ENCODE results near the gene RAPGEF4. TPM values are rescaled to one million over a fixed set of nuclear protein-coding genes. Genes with fewer than 3 reads are reported as not detected.

The RAPGEF4 gene
- polyA plus RNA-seq, 1 experiment, result 1.3 TPM

DNA sequence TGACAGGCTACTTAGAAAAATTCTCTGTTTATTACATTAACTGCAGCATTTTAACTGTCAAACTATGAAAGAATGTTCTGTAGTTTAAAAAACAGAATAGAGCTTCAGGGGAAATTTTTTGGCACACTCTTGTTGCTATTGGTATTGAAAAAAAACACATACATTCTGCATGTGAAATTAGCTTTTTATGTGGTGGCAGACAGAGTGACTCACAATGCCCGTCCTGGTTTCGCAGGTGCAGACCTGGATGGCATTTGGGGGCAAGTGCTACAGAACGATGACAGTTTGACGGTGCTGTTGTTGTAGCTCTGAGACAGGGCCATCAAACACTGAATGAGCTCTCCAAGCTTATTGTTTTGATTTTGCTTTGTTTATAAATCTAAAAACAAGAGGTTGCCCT lies 235.0 kb downstream of the RAPGEF4 start:
- Histone ChIP-seq H3K9me3 (ENCODE audit: control insufficient read depth, insufficient read depth, low read length) (no peaks in the 10 kb centered on the region; the same call in 1 of the 2 replicates), H3K27me3 (ENCODE audit: control insufficient read depth, insufficient read depth, low read length) (no peaks in the 10 kb centered on the region), H3K4me3 (ENCODE audit: low read depth, low read length) (no peak overlapping the region), H3K27ac (ENCODE audit: low read depth, low read length) (no peak overlapping the region)
- no peak for DNase-seq (ENCODE audit: low read depth, low spot score)
- POLR2A ChIA-PET, result interaction anchor here (0.7 kb wide), 1 partner anchor 25 kb away, joined by 4 read pairs; no protein-coding TSS in a partner anchor
- TF ChIP-seq, protein P1, sequence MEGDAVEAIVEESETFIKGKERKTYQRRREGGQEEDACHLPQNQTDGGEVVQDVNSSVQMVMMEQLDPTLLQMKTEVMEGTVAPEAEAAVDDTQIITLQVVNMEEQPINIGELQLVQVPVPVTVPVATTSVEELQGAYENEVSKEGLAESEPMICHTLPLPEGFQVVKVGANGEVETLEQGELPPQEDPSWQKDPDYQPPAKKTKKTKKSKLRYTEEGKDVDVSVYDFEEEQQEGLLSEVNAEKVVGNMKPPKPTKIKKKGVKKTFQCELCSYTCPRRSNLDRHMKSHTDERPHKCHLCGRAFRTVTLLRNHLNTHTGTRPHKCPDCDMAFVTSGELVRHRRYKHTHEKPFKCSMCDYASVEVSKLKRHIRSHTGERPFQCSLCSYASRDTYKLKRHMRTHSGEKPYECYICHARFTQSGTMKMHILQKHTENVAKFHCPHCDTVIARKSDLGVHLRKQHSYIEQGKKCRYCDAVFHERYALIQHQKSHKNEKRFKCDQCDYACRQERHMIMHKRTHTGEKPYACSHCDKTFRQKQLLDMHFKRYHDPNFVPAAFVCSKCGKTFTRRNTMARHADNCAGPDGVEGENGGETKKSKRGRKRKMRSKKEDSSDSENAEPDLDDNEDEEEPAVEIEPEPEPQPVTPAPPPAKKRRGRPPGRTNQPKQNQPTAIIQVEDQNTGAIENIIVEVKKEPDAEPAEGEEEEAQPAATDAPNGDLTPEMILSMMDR (IDR thresholded peaks at IDR 0.05; ENCODE audit: low read depth, low read length), result no peak
- CTCF ChIA-PET, result interaction anchor here (0.6 to 2.6 kb wide), 10 partner anchors 10 to 240 kb away, joined by 3 to 13 read pairs (median 4); no protein-coding TSS in a partner anchor

- Histone ChIP-seq H3K27ac (ENCODE audit: low read depth, low read length) (no peak overlapping the region), H3K27me3 (ENCODE audit: control insufficient read depth, insufficient read depth, low read length) (no peaks in the 10 kb centered on the region), H3K4me3 (ENCODE audit: low read depth, low read length) (no peak overlapping the region), H3K9me3 (ENCODE audit: control insufficient read depth, insufficient read depth, low read length) (no peaks in the 10 kb centered on the region; the same call in 1 of the 2 replicates)
- no peak for DNase-seq (ENCODE audit: low read depth, low spot score)
- TF ChIP-seq, protein P1 (IDR thresholded peaks at IDR 0.05; ENCODE audit: low read depth, low read length), result peak; percentile 91
- ChIA-PET CTCF (interaction anchor here (0.6 to 2.6 kb wide), 12 partner anchors 9 to 166 kb away, joined by 3 to 13 read pairs (median 3); no protein-coding TSS in a partner anchor), POLR2A (no interaction called here)
These were observed 236.5 kb downstream of the RAPGEF4 start for GRCh38 chr2:172972005-172972619.

DNA sequence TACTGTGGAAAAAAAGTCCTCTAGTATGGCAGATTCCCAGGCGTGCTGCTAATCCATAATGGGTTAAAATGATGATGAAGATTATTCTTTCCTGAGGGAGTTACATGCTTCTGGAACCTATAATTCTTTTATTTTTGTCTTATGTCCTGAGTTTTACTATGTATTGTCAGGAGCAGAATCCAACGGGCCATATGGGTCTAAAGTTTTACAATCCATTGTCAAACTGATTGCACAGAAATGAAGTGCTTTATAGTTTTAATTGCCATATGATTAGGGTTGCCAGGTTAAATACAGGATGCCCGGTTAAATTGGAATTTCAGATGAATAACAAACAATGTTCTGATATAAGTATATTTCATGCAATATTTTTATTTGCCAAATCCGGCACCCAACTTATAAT lies 239.1 kb downstream of the RAPGEF4 start:
- H3K9me3 ChIP-seq (ENCODE audit: control insufficient read depth, insufficient read depth, low read length), result no peaks in the 10 kb centered on the region
- ChIA-PET CTCF (interaction anchor here (1.1 to 2.1 kb wide), 2 partner anchors 21 to 43 kb away, joined by 4 to 7 read pairs; no protein-coding TSS in a partner anchor), POLR2A (no interaction called here)
- H3K27ac ChIP-seq (ENCODE audit: low read depth, low read length), result no peak overlapping the region
- no peak overlapping the region for H3K4me3 ChIP-seq (ENCODE audit: low read depth, low read length)
- DNase-seq (ENCODE audit: low read depth, low spot score), result no peak
- TF ChIP-seq, protein P1 (IDR thresholded peaks at IDR 0.05; ENCODE audit: low read depth, low read length), result no peak
- H3K27me3 ChIP-seq (ENCODE audit: control insufficient read depth, insufficient read depth, low read length), result no peaks in the 10 kb centered on the region

DNA sequence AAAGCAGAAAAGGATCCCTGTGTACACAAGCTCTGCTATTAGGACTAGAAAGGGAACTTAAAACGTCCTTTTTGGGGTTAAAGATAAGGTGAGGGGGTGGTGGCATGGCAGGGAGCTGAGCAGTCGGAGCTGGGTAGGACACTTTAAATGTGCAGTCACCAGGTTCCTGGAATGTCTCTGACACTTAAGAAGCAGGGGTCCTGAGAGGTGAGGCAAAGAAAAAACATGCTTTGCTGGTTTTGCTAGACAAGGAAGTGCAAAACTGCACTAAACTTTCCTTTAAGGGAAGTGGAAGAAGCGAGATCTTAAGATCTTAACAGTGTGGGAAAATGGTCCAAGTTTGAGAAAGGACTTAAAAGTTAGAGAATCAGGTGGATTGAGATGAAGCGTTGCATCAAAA lies 240.5 kb downstream of the RAPGEF4 start:
- Histone ChIP-seq H3K27ac (ENCODE audit: low read depth, low read length) (no peak overlapping the region), H3K27me3 (ENCODE audit: control insufficient read depth, insufficient read depth, low read length) (peaks cover 4% of the 10 kb centered on the region), H3K9me3 (ENCODE audit: control insufficient read depth, insufficient read depth, low read length) (no peaks in the 10 kb centered on the region), H3K4me3 (ENCODE audit: low read depth, low read length) (no peak overlapping the region)
- no peak for DNase-seq (ENCODE audit: low read depth, low spot score)
- CTCF ChIA-PET, result interaction anchor here (2.1 kb wide), 1 partner anchor 44 kb away, joined by 7 read pairs; no protein-coding TSS in a partner anchor
- POLR2A ChIA-PET, result no interaction called here
- TF ChIP-seq, protein P1 (IDR thresholded peaks at IDR 0.05; ENCODE audit: low read depth, low read length), result no peak

DNA sequence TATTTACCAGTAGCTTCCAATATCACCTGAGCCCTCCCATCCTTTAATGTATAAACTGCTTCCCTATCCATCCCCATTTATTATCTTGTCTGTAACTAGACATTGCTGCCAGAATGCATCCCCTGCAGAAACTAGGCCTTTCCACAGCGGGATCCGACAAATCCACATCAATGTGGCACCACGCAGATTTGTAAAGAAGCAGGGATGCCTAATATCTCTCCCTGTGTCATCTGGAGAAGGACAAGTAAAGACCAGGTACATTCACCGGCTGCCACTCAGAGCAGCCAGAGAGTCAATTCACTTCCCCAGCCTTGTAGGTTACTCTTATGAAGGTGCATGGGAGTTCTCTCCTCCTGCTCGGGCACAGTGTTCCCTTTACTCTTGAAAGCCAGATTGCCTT lies 241.2 kb downstream of the RAPGEF4 start:
- H3K27ac ChIP-seq (ENCODE audit: low read depth, low read length), result no peak overlapping the region
- peaks cover 7% of the 10 kb centered on the region for H3K27me3 ChIP-seq (ENCODE audit: control insufficient read depth, insufficient read depth, low read length)
- no peak overlapping the region for H3K4me3 ChIP-seq (ENCODE audit: low read depth, low read length)
- ChIA-PET POLR2A (no interaction called here), CTCF (interaction anchor here (1.6 to 2.1 kb wide), 2 partner anchors 19 to 45 kb away, joined by 5 to 7 read pairs; no protein-coding TSS in a partner anchor)
- H3K9me3 ChIP-seq (ENCODE audit: control insufficient read depth, insufficient read depth, low read length), result no peaks in the 10 kb centered on the region
- TF ChIP-seq, protein P1 (IDR thresholded peaks at IDR 0.05; ENCODE audit: low read depth, low read length), result no peak
- no peak for DNase-seq (ENCODE audit: low read depth, low spot score)
